GM19351 (cell line): ENCODE results near the gene CD99L2.
"Not testable (repeated sequence)": the region's sequence is repeated elsewhere in the genome, so short reads cannot be mapped to it uniquely, and the experiment has no call there.

ENCODE experiments used
- ATAC-seq: cut with Tn5 transposase; IDR thresholded peaks from one replicate; pipeline ENCODE4 v1.9.1; 2021; ENCODE audit warnings: mild to moderate bottlenecking, moderate library complexity; ENCODE audit not compliant: unreplicated experiment

Gene CD99L2

DNA sequence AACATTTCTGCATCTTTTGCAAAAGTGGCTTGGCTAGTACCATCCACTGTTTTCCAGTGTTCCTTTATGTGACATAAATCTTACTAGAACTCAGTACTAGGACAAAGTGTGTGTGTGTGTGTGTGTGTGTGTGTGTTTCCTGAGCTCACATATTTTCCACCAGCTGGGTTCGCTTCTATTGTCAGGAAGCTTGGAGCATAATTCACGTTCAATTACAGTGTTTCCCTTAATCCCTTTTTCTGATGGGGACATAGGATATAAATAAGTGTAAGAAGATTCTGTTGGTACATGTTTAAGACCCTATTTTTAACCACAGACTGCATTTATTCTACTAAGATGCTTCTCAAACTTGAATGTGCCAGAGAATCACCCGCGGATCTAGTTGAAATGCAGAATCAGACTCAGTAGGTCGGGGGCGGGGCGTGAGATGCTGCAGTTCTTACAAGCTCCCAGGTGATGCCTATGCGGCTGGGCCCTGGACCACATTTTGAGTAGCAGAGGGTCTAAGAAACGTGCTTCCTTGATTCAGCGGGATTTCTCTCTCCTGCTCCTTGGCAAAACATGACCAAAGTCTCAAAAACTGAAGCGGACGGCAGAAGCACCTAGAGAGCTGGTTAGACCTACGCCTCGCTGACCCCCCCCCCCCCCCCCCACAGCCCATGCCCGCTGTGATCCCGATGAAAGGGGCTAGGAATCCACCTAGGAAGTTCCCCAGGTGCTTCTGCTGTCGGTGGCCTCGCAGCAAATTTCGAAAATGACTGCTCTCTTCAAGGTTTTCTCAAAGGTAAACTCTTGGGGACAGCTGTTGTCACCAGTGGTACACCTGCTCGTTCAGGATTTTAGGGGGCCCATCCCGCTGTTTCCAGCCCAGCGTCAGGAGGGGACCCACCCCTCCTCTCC, 797 bp downstream of the CD99L2 start:
- no peak for ATAC-seq

DNA sequence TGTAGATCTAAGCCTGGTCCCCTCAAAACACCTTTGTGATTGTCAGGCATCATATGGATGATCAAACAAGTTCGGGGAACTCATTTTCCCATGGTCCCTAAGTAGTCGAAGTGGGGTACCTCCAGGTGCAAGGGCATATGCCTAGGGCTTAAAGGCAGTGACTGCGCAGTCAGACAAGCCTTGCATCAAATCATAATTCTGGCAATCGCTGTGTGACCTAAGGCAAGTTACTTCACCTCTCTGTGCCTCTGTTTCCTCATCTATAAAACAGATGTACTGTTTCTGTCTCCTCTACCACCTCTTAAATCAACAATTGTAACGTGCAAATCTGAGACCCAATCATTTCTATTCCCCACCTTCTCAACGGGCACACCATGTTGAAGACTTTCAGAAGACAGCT, 1.8 kb downstream of the CD99L2 start:
- no peak for ATAC-seq

DNA sequence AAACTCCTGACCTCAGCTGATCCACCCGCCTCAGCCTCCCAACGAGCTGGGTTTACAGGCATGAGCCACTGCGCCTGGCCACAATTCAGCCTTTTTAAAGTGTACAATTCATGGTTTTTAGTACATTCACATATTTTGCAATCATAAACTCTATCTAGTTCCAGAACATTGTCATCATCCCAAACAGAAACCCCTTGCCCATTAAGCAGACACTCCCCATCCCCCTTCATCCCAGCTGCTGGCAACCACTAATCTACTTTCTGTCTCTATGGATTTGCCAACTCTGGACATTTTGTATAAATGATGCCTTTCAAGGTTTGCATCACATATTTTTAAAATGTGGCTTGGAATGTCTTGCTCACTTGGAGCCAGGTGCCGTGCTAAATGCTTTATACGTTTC, 4.5 kb downstream of the CD99L2 start:
- ATAC-seq, result no peak

DNA sequence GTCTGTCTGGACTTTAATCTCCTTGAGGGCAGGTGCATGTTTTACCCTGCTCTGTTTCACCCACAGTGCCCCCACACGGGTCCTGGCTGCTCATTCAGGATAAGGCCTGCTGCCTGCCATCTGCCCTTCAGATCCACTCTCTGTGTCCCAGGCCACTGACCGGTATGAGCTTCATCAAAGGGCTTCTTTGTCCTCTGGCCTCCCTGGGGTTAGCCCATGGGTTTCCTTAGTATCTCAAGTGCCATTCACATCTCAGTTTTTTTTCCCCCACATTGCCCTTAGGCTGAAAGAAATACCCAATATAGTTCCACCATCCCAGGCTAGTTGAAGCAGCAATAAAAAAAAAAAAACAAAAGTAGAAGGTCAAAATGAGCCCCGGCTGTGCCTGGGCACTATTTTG, 9.3 kb downstream of the CD99L2 start:
- ATAC-seq, result no peak

DNA sequence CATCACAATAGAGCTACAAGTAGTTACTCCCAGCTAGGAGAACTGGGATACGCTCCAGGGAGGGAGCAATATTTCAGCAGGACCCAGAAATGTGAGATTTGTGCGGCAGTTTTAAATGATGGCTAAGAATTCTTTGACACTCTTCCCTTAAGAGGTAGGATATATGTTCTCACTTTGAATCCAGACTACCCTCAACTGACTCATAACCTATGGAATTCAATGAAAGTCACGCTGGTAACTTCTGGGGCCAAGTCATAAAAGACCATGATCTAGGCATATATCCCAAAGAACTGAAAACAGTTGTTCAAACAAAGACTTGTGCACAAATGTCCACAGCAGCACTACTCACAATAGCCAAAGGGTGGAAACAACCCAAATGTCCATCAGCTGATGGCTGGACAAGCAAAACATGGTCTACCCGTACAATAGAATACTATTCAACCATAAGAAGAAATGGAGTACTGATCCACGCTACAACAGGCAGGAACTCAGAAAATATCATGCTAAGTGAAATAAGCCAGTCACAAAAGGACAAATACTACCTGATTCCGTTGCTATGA, 10.5 kb downstream of the CD99L2 start:
- ATAC-seq, result no peak

DNA sequence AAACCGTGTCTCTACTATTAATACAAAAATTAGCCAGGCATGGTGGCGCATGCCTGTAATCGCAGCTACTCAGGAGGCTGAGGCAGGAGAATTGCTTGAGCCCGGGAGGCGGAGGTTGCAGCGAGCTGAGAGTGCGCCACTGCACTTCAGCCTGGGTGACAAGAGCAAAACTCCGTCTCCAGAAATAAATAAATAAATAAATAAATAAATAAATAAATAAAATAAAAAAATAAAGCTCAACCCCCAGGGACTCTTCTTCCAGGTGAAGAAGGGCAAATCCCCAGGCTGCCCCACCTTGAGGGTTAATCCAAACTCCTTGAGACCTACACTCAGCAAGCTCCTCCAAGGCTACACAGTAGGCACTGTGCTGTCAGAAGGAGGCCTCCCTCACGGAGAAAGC, 11.2 kb downstream of the CD99L2 start:
- not testable (repeated sequence) for ATAC-seq

DNA sequence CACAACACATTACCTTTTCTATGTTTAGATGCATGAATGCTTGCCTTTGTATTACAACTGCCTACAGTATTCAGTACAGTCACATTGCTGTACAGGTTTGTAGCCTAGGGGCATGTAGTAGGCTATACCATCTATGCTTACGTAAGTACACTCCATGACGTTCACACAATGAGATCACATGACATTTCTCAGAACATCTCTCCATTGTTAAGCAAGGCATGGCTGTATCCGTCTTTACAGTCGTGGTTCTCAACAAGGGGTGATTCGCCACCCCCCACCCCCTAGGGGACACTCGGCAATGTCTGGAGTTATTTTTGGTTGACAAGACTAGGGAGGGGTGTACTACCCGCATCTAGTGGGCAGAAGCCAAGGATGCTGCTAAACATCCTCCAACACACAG, 12.1 kb downstream of the CD99L2 start:
- ATAC-seq, result no peak

DNA sequence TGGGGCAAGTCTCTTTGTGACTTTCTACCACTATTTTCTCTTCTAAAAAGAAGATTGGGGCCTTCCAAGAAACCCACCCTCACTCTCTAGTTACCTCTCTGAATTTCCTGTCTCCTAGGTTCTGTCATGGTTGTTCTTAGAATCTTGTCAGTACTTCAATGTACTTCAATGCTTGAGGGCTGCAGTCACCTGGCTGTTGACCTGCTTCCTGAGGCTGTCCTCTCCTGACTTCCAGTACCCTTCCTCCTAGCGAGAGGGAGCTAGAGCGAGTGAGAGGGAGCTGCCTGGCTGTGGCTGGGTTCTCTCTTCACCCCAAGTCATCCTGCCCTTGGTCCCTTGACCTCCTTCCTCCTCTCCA, 17.7 kb downstream of the CD99L2 start:
- ATAC-seq, result peak; percentile 10

DNA sequence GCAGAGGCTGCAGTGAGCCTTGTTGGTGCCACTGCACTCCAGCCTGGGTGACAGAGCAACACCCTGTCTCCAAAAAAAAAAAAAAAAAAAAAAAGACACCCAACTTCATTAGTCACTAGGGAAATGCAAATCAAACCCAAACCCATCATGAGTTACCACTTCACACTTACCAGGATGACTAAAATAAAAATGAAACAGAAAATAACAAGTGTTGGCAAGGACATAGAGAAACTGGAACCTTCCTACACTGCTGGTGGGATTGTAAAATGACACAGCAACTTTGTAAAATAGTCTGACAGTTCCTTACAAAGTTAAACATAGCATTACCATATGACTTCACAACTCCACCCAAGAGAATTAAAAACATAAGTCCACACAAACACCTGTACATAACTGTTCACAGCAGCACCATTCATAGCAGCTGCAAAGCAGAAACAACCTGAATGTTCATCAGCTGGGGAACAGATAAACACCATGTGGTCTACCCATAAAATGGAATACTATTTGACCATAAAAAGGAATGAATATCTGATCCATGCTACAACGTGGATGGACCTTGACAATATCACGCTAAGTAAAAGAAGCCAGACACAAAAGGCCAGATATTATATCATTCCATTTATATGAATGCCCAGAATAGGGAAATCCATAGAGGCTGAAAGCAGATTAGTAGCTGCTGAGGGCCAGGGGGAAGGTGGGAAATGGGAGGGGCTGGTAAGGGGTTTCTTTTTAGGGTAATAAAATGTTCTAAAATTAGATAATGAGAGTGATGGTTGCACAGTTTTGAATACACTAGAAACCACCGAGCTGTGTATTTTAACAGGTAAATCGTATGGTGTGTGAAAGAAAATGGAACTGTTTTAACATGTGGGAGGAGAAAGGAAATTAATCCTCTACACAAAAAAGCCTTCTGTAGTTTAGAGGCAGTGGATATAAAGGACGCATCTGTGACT, 18.3 kb downstream of the CD99L2 start:
- peak; percentile 83 for ATAC-seq

DNA sequence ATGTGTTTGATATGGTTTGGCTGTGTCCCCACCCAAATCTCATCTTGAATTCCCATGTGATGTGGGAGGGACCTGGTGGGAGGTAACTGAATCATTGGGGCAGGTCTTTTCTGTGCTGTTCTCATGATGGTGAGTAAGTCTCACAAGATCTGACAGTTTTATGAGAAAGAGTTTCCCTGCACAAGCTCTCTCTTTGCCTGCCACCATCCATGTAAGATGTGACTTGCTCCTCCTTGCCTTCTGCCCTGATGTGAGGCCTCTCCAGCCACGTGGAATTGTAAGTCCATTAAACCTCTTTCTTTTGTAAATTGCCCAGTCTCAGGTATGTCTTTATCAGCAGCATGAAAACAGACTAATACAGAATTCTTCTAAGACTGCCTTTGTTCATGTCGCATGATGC, 22.8 kb downstream of the CD99L2 start:
- not testable (repeated sequence) for ATAC-seq

DNA sequence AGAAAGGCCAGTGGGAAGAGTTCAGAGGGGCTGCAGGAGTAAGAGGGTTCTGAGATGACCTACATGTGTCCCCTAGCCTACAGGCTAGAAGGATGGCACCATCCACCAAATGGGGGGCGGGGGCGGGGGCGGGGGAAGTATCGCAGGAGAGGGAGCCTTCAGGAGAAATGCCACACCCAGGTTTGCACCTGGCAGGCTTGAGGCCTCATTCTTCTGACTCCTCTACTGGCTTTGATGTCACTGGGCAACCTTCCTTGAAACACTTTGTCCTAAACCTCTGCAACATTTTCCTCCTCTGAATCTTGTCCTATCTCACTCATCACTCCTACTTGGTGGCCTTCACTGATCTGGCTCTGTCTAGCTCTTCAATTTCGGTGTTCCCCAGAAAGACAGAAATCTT, 24.0 kb downstream of the CD99L2 start:
- no peak for ATAC-seq

DNA sequence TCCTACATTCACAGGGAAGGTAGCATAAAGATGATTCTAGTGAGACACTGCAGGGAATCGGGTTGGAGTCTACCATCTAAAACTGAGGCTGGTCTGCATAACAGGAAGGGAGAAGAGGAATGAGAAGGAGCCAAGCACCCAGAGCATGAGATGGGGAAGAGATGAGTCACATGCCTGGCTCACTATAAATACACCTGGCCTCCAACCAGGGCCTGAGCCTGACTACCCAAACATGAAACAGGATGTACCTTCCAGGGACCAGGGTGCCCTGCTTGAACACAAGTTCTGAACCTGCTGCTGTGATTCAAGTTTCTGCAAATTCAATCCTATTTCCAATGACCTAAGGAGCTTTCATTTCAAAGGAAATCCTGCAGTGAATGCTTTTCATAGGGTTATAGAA, 24.9 kb downstream of the CD99L2 start:
- ATAC-seq, result peak; percentile 43

DNA sequence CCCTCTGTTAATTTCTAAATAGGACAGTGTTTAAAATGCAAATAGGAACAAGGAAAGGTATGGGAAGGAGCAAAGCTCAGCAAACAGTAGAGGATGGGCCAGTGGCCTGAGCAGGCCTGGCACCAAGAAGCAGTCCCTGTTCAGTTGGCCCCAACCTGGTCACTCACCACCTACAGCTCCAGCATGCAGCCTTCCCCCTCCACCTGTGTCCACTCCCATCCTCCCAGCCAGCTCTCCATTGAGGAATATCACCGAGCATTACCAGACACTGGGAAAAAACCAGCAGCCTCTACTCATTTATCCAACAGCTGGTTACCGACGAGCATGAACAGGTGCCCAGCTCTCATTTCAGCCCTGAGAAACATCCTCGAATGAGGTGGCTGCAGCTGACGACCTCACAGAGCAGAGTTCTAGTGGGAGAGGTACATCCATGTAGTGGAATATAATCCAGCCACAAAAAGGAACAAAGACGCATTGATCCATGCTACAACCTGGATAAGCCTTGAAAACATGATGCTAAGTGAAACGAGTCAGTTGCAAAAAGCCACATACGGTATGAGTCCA, 25.6 kb downstream of the CD99L2 start:
- ATAC-seq, result no peak

DNA sequence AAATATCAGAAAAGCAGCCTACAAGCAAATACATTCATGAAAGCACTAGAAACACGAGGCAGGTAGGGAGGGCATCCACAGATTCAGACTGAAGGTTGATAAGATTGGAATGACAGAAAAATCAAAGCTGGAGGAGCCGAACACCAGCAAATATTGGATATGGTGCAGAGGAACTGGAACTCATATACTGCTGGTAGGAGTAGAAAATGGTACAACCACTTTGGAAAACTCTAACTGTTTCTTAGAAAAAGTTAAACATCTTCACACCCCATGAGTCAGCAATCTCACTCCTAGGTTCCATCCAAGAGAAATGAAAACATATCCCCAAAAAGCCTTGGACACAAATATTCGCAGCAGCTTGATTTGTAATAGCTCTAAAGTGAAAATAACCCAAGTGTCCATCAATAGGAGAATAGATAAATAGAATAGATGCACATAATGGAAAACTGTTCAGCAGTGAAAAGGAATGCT, 27.1 kb downstream of the CD99L2 start:
- peak; percentile 9 for ATAC-seq

DNA sequence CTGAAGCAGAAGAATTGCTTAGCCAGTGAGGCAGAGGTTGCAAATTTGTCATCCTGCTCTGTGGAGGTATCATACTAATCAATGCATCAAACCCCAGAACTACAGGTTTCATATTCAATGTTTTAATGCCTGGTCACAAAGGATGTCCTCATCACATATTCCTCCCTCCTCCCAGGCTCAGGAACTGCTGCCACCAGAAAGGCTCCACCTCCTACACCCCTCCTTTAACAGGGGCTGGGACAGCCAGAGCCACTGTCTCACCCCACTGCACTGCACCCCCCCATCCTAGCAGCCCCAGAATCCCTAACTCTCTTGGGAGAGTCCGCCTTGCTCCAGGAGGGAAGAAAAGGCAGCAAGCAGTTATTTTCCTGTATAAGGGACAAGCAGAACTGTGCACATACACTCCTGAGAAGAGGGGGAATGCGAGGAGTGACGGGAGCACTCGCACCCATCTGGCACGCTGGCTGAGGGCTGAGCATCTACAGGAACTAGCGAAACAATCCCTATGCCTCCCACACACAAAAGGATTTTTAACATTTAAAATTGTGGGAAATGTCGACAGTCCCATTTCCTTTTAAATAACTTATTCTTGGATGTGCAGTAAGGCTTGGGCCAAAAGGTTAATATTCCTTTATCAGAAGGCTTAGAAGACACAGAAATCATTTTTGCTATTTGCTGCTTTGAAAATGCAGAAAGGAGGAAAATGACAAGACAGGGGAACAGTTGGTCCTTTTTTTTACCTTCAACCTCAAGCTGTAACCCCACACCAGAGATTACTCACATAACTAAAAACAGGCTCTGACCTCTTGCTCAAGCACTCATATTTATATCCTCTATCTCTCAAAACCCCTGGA, 27.8 kb downstream of the CD99L2 start:
- peak; percentile 68 for ATAC-seq

DNA sequence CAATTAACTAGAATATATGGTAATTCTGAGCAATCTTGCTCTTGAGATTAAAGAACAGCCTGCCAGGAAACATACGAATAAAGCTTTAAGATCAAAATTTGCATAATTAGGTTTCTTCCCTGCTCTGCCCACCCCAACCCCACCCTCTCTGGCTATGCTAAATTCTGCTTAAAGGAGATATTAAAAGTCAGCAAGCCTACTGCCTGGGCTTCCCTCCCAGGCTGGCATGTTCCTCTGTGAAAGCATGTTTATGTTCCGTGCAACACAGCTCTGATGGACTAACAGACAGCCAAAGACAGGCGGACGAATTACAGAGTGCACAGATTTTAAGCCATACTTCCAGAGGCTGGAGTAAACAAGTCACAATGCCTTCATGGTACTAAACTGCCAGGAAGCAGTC, 28.4 kb downstream of the CD99L2 start:
- ATAC-seq, result no peak

DNA sequence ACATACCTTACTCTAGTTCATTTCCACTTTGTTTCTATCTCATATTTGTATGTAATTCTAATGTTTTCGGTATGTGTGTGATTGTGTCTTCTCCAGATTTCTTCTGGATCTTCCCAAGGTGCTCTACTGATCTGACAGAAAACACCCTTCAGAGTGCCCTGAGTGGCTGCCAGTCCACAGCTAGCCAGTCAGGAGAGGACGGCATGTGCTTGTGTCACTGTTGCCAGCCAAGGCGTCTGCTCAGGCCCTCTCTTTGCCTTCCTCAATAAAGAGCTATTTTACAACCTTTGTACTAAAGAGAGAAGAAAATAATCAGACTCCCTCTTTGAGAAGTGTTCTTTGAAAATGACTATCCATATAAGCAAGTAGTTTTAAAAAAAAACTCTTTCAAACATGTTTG, 29.0 kb downstream of the CD99L2 start:
- no peak for ATAC-seq

DNA sequence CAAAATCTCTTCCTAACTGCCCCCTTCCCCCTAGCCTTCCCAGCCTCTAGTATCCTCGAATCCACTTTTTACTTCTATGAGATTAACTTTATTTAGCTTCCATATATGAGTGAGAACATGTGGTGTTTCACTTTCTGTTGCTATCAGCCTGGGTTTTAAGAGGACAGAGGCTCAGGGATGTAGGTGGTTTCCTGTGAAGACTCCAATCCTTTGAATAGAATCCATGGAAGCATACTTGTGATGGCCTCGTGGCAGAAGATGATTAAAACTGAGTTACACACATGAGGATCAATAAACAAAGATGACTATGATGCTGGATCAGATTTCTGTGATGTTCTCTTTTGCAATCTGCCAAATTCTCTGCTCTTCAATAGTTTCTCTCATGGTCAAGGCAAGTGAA, 29.8 kb downstream of the CD99L2 start:
- ATAC-seq, result no peak

DNA sequence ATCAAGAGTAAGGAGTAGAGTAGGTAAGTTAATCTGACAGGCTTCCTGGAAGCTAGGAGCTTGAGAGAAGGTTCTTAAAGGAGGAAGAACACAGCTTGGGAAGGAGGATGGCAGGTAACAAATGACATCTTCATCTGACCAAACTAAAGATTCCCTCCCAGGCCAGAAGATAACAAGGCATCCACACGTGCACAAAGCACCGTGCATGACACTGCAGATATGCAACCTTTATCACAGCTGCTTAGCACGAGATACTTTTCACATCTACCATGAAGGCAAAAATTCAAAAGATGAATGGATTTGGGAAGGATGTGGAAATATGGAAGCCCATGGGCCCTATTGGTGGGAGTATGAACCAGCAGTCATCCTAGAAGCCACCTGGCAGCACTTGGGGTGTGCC, 34.3 kb downstream of the CD99L2 start:
- no peak for ATAC-seq

DNA sequence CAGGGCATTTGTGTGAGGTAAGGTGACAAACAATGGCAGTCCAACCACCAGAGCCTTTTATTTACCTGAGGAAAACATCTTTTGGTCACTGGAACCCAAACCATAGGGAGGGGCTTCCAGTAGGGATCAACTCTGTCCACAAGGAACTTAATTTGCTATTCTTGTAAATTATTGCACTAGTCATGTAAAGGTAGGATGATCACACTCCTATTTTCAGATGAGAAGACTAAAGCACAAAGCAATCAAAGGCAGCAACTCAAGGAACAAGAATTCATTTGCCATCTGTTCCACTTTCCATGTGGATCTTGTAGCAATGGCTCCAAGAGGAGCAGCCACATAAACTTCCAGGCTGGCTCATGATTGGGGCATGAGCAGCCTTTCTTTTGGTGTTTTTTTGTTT, 35.3 kb downstream of the CD99L2 start:
- no peak for ATAC-seq
